G401 (cell line): ENCODE data around the gene IGSF8. TPM values are rescaled to one million over a fixed set of nuclear protein-coding genes. Genes with fewer than 3 reads are reported as not detected.
"Not testable (repeated sequence)": the region's sequence is repeated elsewhere in the genome, so short reads cannot be mapped to it uniquely, and the experiment has no call there.

Experiments used
- DNase-seq: peaks from one replicate; pipeline ENCODE4 v3.0.0-alpha.2; 2015; ENCODE audit warnings: low spot score
- in situ Hi-C: cut with HindIII; loops from 2 replicates; pipeline ENCODE4 v1.10.0; 2016; ENCODE audit warnings: low sequenced_read_pairs, mixed read lengths
- total RNA-seq: library from RNA; depleted of rRNA; stranded (reverse); fragments of >200 nt; shearing (Covaris generic); gene quantifications from 2 replicates; pipeline ENCODE4 v1.2.3, GENCODE V29; 2014

IGSF8 gene
- total RNA-seq, 1 experiment from 2014 or later: 15.4 TPM

- in situ Hi-C loops: no loop called here
- DNase-seq: no peak
Measured at GRCh38 chr1:160128636-160129035, 30.2 kb upstream of the IGSF8 start.

DNA sequence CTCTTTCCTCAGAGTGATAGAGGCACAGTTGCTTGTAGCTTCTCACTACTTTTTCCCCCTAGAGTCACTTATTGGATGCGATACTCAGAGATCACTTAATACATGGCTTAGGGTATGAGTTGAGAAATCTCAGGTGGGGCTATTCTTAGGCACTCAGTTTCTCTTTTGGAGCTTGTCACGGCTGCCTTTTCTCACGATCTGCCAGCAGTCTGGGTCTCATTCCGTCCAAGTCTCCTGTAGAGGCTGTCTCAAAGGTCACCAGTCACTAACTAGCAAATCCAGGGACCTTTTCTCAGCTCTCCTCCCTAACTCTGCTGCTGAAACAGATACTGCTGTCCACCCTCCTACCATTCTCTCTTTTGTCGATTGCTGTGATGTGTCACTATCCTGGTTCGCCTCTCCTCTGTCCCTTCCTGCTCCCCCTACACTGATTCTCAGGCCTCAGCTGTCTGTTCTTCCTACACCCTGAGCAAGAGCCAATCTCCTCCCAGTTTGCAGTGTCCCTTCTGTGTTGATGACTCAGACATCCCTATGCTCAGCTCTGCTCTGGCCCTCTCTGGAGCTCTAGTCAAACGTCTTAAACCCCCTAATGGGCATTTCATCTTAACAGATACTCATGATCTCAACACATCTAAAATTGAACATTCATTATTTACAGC lies 29.6 kb upstream of the IGSF8 start:
- peak; percentile 59 for DNase-seq
- in situ Hi-C loops: no loop called here

GRCh38 chr1:160127381-160127780 lies 29.0 kb upstream of the IGSF8 start:
- DNase-seq: no peak
- in situ Hi-C loops: no loop called here

DNA sequence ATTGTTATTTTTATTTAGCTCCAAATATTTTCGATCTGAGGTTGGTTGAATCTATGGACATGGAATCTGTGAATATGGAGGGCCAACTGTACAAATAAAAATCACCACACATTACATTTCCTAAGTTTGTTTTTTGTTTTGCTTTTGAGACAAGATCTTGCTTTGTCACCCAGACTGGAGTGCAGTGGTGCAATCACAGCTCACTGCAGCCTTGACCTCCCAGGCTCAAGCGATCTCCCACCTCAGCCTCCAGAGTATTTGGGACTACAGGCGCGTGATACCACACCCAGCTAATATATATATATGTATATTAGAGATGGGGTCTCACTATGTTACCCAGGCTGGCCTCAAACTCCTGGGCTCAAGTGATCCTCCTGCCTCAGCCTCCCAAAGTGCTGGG lies 27.9 kb upstream of the IGSF8 start:
- in situ Hi-C loops, DNase-seq: not testable (repeated sequence)

DNA sequence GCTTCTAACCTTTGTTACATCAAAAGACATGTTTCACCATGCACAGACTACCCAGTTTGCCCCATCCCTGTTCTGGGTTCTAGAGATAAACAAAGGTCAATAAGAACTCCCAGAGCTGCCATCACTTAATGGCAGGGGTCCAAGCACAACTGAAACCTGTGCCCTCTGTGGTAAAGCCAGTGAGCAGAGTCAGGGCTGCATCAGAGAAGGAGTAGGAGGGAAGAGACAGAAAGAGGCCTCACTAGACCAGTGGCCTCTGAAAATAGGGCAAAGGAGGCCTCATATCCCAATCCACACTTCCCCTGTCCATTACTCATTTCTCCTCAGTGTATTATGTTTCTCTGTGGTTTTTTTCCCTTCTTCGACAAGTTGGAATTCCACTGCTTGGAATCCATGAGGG lies 27.3 kb upstream of the IGSF8 start:
- DNase-seq: no peak
- in situ Hi-C loops: no loop called here

DNA sequence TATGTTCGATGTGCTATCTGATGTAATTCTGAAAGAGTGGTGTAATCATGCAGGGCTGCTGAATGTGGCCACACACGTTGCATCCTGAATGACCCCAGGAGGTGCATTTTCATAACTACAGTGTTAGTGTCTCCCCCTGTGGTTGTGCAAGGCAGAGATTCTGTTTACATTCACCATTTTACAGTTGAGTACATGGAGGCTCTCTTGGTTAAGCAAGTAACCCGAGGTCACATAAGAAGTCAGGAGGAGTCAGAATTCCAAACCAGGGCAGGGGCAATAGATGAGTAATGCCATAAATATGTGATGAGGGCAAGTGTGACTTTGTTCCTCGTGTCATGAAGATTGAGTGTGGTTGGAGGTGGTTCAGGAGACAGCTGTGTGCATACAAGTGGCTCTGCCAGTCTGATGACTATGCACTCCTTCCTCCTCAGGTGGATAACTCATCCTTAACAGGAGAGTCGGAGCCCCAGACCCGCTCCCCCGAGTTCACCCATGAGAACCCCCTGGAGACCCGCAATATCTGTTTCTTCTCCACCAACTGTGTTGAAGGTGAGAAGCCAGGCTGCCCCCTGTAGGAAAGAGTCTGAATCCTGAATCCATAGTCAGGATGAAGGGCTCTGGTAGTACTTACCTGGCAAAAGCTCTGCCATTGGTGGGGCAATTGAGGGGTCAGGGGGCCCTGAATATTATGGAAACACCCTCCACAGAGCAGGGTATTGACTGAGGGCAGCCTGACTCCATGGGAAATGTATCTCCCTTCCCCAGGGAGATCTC lies 26.5 kb upstream of the IGSF8 start:
- no peak for DNase-seq
- in situ Hi-C loops: no loop called here

GRCh38 chr1:160123726-160124125 lies 25.3 kb upstream of the IGSF8 start:
- DNase-seq: no peak
- in situ Hi-C loops: no loop called here

DNA sequence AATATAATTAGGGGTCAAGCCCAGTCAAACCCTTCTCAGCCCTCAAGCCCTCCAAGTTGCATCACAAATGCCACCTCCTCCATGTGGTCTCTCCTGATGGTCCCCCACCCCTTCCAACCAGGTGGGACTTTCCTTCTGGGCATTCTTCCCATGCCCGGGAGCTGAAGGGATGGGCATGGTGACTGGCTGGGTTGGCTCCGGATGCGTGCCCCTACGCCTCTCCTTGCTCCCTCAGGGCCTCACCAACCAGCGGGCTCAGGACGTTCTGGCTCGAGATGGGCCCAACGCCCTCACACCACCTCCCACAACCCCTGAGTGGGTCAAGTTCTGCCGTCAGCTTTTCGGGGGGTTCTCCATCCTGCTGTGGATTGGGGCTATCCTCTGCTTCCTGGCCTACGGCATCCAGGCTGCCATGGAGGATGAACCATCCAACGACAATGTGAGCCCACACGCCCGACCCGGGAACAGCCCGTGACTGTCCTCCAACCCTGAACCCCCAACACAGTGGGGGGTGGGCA lies 24.6 kb upstream of the IGSF8 start:
- in situ Hi-C loops: no loop called here
- DNase-seq: no peak

GRCh38 chr1:160121388-160121787 lies 23.0 kb upstream of the IGSF8 start:
- no peak for DNase-seq
- in situ Hi-C loops: no loop called here

- no peak for DNase-seq
- in situ Hi-C loops: no loop called here
Measured at GRCh38 chr1:160120797-160121196, 22.4 kb upstream of the IGSF8 start.

DNA sequence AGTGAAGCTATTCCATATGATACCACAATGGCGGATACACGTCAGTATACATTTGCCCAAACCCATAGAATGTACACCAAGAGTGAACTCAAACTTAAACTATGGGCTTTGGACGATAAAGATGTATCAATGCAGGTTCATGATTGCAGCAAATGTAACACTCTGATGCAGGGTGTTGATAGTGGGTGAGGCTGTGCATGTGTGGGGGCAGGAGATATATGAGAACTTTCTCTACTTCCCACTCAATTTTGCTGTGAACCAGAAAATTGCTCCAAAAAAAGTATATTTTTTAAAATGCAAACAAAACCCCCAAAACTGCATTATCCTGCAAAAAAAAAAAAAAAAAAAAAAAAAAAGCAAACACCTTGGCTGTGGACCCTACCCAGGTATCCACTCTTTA lies 20.5 kb upstream of the IGSF8 start:
- DNase-seq: no peak
- in situ Hi-C loops: no loop called here

- DNase-seq: peak; percentile 95
- in situ Hi-C loops: no loop called here
Measured at GRCh38 chr1:160117709-160118183, 19.3 kb upstream of the IGSF8 start.

- no peak for DNase-seq
- in situ Hi-C loops: no loop called here
Measured at GRCh38 chr1:160117300-160117699, 18.9 kb upstream of the IGSF8 start.

- in situ Hi-C loops: no loop called here
Measured at GRCh38 chr1:160116283-160117147, 18.1 kb upstream of the IGSF8 start.

DNA sequence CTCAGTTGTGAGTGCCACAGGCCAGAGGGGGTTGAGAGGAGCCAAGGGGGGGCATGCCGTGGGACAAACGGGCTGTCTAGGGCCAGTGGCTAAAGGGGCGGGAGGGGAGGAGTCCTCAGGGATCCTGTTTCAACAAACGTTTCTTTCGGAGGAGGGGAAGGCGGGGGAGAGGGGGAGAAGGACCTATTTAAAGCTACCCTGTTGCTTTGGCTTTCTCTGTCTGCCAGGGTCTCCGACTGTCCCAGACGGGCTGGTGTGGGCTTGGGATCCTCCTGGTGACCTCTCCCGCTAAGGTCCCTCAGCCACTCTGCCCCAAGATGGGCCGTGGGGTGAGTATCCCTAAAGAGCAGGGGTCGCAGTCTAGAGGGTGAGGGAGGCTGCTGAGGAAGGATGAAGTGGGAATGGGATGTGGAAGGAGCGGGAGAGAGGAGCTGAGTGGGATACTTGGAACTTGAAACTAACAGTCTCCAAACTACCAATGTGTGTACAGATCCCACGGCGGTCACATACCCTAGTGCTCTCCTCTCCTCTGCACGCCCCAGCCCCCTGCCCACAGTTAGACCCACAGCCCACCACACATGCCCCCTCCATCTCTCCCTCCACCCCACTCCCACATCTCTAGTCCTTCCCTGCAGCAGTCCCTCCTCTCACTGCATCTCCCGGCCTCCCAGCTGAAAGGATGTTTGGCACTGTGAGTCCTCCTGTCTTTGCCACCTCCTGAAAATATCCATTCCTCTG lies 17.3 kb upstream of the IGSF8 start, which contains the start of gene ATP1A2:
ATP1A2 (plus strand) TSS at position 215 of the 738 bp plus-strand sequence; CDS start at position 318, 103 bp downstream.
- in situ Hi-C loops: no loop called here
- DNase-seq: no peak

More at GRCh38 chr1:160116283-160117147, 18.1 kb upstream of the IGSF8 start:
- peak; percentile 95 for DNase-seq

GRCh38 chr1:160114085-160114484 lies 15.7 kb upstream of the IGSF8 start:
- in situ Hi-C loops: no loop called here
- no peak for DNase-seq

- in situ Hi-C loops: no loop called here
- DNase-seq: no peak
Measured at GRCh38 chr1:160113407-160113806, 15.0 kb upstream of the IGSF8 start.

- no peak for DNase-seq
- in situ Hi-C loops: no loop called here
Measured at GRCh38 chr1:160112357-160112756, 13.9 kb upstream of the IGSF8 start.

- DNase-seq, in situ Hi-C loops: not testable (repeated sequence)
Measured at GRCh38 chr1:160111462-160111861, 13.0 kb upstream of the IGSF8 start.
